Stimulated activated CD8-positive, alpha-beta memory T cell treated with anti-CD3 and anti-CD28 coated beads, Interleukin-7, amount 100 ng/mL, for 48 hours (primary cell): ENCODE data around the gene ATRIP.
"Not testable (repeated sequence)": the region's sequence is repeated elsewhere in the genome, so short reads cannot be mapped to it uniquely, and the experiment has no call there.

Source experiments
- DNase-seq, 2 donors: peaks; one replicate each; pipeline ENCODE4 v3.0.0-alpha.2; 2020; ENCODE audit warnings: low read depth in 1 of 2; ENCODE audit errors: extremely low read depth in 1 of 2

Gene ATRIP

DNA sequence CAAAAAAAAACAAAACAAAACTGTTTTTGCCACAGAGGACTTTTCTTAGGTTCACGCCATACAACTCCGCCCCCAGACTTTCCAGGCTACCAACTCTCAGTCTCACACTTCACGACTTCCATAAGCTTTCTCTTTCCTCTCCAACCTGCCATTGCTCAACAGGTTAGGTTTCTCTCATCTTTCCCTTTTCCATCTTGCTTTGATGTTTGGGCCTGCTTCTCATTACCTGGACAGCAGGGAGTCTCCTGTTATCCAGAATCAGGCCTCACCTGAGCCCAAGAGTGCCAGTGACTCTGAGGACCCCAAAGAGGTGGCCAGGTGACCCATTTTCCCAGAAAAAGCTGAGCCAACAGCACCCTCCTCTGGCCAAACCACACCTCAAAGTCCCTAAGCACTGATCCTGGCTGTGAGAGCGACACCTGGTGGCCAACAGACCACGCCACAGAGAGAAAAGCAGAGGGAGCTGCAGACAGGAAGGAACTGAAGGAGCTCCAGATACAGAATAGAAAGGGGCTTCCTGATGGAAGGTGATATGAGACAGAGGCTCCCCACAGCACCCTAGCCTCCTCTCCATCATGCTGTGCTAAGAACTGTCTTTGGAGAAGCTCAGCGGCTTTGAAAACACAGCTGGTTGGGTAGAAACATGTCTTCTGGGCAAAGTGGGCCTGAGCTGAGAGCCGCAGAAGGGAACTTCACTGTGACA, 10.6 kb upstream of the ATRIP start:
- DNase-seq = peak; percentile 60 to 68

DNA sequence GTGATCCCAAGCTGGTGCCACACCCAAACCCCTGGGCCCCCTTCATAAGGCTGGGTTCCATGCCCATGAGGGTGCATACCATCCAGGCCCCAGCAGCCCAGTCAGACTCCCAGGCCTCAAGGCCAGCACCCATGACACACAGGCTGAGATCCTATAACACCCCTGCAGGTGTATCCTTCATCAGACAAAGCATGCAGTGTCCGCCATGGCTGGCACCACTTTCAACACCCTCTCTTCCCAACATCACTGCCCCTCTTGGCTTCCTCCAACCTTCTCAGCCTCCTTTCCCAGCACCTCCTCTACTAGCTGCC, 10.1 kb upstream of the ATRIP start:
- DNase-seq = no peak

DNA sequence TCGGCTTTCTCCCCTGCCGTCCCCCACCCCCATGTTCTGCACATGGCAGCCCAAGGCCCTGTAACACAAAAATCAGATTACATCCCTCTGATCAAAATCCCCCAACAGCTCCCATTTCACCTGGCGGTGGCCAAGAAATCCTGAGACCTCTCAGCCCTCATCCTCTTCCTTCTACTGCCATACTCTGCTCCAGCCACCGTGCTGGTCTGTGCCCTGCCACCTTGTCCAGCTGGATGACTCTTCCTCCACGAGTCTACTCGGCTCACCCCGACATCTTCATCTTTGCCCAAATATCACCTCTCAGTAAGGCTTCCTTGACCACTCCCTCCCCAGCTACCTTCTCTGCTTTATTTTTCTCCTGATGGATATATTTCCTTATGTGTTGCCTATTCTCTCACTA, 9.7 kb upstream of the ATRIP start:
- no peak for DNase-seq

DNA sequence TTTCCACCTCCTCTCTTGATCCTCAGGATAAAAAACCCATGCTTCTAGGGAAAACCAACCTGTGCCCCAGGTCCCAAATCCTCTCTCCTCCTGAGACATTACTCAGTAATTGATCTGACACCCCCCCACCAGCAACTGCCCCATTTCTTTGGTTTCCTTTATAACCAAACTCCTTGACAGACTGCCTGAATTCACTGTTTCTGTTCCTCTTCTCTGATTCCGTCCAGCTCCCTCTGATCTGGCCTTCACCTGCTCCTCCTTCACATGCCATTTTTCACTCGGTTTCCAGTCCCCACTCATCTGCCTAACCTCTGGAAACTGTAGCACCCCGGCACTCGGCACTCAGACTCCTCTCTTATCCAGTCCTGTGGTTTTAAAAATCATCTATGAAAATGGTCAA, 8.7 kb upstream of the ATRIP start:
- no peak for DNase-seq

DNA sequence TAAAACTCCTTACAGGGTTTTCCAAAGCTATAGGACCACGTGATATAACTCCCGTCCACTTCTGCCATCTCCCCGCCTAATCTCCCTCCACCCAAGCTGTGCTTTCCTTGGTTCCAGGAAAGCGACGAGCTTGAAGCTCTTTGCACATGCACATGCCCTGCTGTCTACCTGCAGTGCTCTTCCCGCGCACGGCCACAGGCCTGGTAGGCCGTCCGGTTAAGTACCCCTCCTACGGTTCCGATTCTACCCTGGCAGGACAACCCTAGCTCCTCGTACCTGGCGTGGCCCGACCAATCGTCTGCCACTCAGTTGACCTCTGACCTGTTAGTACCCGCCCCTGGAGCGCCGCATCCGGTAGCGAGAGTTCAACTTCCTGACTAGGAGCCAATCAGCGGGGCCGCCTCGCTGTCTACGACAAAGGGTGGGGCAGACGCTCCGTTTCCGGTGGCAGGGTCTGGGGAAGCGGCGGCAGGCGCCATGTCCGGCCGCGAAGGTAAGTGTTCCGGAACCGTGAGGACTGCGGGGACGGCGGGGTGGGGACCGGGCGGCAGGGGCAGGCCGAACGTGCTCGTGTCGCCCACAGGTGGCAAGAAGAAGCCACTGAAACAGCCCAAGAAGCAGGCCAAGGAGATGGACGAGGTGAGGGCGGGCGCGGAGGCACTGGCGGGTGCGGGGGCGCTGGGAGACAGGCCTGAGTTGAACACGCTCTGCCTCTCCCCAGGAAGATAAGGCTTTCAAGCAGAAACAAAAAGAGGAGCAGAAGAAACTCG, 6.5 kb upstream of the ATRIP start, which contains the start of the genes CCDC51 and TMA7:
CCDC51 (minus strand) TSS at position 300 of the 770 bp plus-strand sequence. CDS start 4,991 bp downstream, outside the sequence.
TMA7 (plus strand) TSS at position 438 of the 770 bp plus-strand sequence; CDS start at position 478, 40 bp downstream.
- peak; percentile 97 to 99 for DNase-seq

DNA sequence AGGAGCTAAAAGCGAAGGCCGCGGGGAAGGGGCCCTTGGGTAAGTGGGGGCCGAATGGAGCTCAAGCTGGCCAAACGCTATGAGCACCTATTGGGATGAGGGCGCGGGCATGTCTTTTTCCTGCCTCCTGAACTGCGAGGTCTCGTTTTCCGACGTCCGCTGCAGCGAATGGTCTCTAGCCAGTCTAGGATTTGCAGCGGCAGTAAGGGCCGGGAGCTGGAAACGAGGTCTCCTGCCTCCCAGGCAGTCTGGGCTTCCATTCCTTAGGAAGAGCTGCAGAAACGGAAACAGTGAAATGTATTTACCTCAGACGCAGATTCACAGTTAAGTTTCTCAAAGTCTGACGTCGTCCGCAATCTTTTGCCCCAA, 6.0 kb upstream of the ATRIP start:
- DNase-seq = no peak

DNA sequence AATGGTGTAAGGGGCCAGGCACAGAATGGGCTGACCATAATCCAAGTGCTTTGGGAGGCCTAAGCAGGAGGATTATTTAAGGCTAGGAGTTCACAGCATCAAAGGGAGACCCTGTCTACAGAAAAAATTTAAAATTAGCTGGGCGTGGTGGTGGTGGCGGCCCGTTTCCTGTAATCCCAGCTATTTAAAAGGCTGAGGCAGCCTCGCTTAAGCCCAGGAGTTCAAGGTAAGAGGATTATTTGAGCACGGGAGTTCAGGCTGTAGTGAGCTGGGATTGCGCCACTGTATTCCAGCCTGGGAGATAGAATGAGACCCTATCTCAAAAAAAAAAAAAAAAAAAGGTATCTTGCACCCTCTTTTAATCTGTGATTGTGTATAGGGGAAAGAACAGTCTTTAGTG, 4.6 kb upstream of the ATRIP start:
- no peak for DNase-seq

DNA sequence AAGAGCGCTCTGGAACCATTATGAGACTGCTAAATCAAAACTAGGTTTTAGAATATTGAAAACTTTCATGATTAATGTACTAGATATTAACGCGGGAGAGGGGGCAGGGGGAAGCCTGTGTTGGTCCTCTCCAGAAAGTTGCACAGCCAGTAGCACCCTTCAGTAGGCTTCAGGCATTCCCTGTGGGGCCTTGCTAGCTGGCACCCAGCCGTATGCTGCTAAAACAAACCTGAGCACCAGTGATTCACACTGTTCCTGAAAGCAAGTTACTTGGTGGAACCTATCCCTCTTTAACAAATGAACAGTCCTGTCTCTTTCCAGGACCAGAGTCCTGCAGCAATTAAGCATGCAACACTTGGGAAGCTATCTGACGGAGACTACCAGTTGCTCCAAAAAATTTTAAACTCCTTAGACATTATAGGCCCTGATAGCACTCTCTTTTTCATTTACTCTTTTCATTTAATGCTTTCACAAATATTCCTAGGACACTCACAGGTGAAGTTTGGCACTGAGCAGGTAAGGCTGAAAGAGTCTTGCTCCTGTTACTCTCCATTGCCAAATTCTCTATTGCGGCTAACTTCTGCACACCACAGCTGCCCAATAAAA, 1.2 kb upstream of the ATRIP start:
- DNase-seq = no peak

DNA sequence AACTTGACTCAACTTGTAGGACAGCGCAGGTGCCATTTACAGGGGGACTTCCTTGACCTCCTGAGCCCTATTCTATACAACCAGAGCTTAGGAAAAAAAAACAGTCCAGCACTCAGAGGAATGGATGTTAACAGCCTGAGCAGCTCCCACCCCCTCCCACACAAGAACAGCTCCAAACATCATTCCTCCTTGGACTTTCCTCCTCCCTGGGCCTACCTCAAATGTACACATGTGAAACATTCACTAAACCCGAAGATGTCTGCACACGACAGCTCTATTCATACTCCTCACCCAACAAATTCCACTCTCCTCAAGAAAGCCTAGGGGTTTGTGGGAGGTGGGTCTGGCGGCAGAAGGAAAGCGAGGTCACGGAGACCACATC, 503 bp upstream of the ATRIP start:
- DNase-seq = no peak

DNA sequence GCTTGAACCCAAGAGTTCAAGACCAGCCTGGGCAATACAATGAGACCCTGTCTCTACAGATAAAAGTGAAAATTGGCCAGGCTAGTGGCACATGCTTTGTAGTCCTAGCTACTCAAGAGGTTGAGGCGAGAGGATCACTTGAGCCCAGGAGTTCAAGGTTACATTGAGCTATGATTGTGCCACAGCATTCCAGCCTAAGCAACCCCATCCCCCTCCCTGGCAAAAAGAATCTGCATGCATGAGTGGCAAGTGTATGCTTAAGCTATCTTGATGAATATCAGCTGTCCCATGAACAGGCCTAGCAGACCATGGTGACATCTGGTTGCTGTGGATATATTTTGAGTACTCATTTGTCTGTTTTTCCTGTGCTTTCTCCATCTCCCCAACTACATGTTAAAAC, 4.7 kb downstream of the ATRIP start:
- no peak for DNase-seq

DNA sequence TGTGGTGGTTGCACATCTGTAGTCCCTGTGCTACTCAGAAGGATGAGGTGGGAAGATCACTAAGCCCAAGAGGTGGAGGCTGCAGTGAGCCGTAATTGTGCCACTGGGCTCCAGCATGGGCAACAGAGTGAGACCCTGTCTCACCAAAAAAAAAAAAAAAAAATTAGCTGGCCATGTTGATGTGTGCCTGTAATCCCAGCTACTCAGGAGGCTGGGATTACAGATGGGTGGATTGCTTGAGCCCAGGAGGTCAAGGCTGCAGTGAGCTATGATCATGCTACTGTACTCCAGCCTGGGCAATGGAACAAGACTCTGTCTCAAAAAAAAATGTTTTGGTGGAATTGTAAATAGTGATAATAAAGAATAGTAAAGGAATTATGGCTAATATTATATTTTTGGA, 9.9 kb downstream of the ATRIP start:
- DNase-seq = no peak

DNA sequence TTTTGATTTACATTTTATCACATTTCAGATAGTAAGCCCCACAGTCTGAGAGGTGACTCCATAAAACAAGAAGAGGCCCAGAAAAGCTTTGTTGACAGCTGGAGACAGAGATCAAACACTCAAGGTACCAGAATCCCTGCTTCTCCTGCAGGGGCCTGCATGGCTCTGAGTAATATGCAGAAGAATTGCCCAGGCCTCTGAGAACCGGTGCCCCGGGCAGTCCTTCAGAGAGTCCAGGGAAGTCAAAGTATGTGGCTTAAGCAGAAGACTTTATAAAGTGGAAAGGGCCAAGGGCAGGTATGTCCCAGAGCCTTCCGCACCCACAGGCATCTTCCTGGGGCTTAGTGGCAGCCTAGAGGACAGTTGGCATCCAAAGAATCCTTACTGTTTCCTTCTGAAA, 12.8 kb downstream of the ATRIP start:
- no peak for DNase-seq

DNA sequence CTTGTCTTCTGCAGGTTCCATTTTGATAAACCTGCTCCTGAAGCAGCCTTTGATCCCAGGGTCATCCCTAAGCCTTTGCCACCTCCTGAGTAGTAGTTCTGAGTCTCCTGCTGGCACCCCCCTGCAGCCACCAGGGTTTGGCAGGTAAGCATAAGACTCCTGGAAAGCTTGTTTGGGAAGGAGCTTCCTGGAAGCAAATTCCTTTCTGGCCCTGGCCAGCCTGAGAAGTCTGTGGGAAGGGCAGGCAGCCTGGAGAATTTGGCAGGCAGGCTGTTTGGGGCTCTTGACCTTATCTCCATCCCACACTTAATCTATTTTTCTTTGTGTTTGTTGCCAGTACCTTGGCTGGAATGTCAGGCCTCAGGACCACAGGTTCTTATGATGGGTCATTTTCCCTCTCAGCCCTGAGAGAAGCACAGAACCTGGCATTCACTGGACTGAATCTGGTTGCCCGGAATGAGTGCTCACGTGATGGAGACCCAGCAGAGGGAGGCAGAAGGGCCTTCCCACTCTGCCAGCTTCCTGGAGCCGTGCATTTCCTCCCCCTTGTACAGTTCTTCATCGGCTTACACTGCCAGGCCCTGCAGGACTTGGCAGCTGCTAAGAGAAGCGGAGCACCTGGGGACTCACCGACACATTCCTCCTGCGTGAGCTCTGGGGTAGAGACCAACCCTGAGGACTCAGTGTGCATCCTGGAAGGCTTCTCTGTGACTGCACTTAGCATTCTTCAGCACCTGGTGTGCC, 13.4 kb downstream of the ATRIP start:
- no peak for DNase-seq

DNA sequence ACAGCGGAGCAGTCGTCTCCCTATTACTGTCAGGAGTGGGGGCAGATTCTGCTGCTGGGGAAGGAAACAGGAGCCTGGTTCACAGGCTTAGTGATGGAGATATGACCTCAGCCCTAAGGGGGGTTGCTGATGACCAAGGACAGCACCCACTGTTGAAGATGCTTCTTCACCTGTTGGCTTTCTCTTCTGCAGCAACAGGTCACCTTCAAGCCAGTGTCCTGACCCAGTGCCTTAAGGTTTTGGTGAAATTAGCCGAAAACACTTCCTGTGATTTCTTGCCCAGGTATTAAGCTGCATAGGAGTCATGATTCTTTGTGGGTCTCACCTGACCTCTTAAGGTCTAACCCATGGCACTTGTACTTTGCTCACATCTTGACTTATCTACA, 14.0 kb downstream of the ATRIP start:
- no peak for DNase-seq

DNA sequence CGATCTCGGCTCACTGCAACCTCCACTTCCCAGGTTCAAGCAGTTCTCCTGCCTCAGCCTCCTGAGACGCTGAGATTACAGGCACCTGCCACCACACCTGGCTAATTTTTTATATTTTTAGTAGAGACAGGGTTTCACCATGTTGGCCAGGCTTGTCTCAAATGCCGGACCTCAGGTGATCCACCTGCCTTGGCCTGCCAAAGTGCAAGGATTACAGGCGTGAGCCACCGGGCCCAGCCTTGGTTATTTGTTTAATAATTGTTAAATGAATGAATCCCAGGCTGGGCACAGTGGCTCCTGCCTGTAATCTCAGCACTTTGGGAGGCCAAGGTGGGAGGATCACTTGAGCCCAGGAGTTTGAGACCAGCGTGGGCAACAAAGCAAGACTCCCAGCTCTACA, 15.2 kb downstream of the ATRIP start:
- DNase-seq = not testable (repeated sequence)

DNA sequence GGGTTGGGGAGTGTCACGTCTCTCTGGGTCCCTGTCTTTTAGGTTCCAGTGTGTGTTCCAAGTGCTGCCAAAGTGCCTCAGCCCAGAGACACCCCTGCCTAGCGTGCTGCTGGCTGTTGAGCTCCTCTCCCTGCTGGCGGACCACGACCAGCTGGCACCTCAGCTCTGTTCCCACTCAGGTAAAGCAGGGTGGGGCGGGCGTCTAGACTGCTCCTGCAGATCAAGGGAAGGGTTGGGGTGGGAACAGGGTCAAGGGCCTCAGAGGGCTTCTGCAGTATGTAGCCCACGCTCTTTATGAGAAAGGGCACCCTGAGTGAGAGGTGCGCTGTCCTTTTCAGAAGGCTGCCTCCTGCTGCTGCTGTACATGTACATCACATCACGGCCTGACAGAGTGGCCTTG, 17.2 kb downstream of the ATRIP start:
- DNase-seq = no peak

DNA sequence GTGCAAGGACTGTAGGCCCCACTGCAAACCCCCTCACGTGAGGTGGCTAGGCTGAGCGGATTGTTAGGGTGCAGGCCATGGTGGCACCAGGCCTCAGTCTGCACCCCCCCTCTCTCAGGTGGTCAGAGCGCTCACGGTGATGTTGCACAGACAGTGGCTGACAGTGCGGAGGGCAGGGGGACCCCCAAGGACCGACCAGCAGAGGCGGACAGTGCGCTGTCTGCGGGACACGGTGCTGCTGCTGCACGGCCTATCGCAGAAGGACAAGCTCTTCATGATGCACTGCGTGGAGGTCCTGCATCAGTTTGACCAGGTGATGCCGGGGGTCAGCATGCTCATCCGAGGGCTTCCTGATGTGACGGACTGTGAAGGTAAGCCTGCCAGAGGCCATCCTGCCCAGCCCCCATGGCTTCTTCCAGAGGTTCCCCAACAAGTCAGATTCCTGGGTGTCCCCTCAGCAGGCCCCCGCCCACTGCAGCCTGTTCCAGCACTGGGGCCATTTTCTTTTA, 18.2 kb downstream of the ATRIP start:
- no peak for DNase-seq

DNA sequence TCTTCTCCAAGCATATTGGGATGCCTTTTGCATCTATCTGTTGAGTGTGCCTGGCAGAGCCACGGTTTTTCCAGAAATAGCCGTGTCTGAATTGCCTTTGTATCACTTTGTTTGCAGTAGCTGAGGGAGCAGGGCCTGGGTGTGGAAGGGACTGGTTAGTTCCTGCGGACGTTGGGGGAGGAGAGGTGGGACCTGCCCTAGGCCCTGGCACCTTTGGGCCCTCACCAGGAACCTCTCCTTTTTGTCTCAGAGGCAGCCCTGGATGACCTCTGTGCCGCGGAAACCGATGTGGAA, 18.6 kb downstream of the ATRIP start:
- DNase-seq = no peak

DNA sequence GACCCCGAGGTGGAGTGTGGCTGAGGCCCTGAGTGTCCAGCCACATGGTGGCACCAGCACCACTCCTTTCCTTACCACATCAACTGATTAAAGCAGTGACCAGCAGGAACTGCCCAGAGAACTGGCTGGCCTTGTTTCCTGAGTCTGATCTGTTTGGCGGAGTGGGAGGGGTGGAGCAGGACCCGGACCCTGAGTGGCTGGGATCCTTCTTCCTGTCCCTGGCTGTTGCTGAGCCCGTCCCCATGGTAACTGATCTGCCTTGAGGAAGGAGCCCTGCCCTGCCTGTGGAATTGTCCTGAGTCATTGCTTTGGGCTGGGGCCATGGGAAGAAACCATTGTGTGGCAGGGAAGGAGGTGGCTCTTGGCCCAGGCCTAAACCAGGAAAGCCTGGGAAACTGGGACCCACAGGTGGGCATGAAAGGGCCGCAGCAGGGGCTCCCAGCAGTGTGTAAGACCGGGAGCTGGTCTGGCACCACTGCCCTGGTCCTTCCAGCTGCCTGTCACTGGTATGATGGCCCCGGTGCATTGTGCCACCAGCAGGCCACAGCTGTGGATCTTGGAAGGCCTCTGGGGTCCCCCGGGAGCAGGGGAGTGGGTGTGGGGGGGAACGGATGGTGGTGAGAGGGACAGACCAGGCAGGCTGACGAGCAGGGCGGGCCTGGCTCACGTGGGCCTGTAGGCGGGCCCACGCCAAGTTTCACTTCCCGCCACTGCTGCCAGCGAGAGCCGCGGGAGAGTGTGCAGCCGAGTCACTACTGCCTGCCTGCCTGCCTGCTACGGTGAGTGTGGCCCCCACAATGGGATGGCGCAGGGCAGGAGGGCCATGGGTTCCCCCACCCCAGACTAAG, 19.2 kb downstream of the ATRIP start:
- DNase-seq = peak; percentile 69 to 74

DNA sequence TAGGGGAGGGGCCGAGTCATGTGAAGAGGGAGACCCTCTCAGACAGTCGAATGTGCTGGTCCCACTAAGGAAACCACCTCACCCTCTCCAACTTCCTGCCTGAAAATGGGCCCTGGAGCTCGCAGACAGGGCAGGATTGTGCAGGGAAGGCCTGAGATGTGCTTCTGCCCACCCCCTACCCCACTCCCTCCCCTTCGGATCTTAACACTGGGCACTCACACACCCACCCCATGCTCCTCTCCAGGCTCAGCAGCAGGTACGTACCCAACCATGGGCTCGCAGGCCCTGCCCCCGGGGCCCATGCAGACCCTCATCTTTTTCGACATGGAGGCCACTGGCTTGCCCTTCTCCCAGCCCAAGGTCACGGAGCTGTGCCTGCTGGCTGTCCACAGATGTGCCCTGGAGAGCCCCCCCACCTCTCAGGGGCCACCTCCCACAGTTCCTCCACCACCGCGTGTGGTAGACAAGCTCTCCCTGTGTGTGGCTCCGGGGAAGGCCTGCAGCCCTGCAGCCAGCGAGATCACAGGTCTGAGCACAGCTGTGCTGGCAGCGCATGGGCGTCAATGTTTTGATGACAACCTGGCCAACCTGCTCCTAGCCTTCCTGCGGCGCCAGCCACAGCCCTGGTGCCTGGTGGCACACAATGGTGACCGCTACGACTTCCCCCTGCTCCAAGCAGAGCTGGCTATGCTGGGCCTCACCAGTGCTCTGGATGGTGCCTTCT, 20.0 kb downstream of the ATRIP start:
- no peak for DNase-seq
